GM18861 (cell line): Measurements from ENCODE around the gene EXOC6.
"Not testable (repeated sequence)": the region's sequence is repeated elsewhere in the genome, so short reads cannot be mapped to it uniquely, and the experiment has no call there.

Source experiments
- ATAC-seq: cut with Tn5 transposase; IDR thresholded peaks from one replicate; pipeline ENCODE4 v1.9.1; 2021; ENCODE audit not compliant: unreplicated experiment

Gene EXOC6

DNA sequence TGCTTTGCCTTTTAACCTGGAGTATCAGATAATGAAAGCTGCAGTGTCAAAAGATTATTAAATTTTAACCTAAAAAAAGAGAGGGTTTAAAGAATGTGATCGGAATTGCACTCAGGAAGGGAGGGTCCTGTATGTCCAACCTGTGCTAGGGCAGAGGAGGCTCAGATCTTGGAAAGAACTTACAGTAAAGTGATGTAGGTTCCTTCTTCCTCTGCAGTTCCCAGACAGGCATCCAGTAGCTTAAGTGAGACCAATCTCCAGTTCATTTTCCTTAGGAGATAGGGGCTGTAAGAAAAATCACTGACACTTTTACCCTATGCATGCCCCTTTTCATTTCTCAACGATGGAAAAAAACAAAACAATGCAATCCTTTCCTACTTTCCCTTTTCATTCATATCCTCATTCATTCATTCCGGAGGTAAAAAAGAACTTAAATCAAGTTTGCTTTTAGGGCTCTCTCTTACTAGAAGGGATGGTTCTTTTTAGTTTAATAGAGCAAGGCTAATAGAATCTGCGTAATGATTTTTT is 28.3 kb downstream of the EXOC6 start:
- ATAC-seq: no peak

GRCh38 chr10:92880233-92880861 is 32.0 kb downstream of the EXOC6 start:
- ATAC-seq: no peak

- no peak for ATAC-seq
Measured at GRCh38 chr10:92880917-92881316, 32.6 kb downstream of the EXOC6 start.

DNA sequence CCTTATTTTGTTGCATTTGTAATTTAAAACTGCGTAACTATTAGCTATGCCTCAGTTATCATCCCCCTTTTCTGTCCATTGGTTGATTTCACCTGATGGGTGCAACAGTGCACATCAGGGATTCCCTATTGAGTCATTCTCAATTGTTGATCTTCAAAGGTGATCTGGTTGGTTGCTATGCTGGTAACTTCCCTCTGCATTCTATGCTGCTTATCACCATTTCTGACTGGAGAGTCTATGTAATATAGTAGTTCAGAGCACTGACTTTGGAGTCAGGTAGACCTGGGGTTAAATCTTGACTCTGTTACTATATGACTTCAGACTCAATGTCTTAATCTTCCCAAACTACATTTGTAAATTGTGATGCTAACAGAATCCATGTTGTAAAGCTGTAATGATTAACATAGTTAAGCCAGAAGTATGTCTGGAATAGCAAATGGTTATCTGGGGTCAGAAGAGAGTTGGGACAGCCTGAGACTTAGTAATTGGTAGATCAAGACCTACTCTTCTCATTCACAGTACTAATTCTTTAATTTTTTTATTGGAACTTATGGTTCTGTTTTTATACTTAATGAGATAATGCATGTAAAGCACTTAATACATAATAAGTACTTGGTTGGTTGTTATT is 38.1 kb downstream of the EXOC6 start:
- ATAC-seq: no peak

GRCh38 chr10:92890471-92890870 is 42.2 kb downstream of the EXOC6 start:
- no peak for ATAC-seq

DNA sequence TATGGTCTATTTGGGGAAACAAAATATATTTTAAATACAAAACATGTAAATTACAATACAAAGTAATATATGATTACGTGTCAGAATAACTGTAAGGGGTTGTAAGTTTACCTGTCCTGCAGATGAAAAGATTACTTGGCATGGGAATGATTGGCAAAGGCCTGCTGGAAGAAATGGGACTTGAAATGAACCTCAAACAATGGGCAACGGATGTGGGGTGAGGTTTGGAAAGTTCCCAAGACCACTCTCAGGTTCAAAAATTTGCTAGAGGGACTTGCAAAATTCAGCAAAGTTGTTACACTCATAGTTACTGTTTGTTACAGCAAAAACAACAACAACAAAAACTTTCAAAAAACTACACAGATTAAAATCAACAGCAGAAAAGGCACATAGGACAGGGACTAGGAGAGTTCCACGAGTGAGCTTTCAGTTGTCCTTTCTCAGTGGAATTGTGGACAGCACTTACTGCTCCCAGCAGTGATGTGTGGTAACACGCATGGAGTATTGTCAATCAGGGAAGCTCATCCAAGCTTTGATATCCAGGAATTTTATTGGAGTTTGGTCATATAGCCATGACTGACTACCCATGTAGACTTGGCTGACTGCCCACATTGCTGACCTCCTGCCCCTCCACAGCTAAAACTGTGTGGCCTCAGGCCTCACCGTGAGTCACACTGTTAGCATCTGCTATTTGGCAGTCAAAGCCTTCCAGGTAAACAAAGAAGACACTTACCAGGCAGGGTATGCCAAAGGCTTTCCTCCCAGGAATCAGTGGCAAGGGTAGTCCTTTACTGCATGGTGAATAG is 43.8 kb downstream of the EXOC6 start:
- ATAC-seq: no peak

DNA sequence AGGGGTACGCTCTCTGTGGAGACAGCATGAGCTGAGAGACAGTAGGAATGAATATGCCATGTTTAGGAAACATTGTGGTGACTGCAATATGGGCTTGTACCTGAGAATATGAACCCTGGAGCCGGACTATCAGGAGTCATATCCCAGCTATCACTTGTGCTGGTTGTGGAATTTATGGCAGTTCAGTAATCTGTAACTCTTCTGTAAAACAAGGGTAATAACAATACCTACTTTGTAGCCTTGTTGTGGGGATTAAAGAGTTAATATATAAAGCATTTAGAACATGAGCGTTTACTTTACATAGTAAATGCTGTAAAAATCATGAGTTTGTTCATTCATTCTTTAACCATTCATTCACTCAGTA is 44.4 kb downstream of the EXOC6 start:
- no peak for ATAC-seq

DNA sequence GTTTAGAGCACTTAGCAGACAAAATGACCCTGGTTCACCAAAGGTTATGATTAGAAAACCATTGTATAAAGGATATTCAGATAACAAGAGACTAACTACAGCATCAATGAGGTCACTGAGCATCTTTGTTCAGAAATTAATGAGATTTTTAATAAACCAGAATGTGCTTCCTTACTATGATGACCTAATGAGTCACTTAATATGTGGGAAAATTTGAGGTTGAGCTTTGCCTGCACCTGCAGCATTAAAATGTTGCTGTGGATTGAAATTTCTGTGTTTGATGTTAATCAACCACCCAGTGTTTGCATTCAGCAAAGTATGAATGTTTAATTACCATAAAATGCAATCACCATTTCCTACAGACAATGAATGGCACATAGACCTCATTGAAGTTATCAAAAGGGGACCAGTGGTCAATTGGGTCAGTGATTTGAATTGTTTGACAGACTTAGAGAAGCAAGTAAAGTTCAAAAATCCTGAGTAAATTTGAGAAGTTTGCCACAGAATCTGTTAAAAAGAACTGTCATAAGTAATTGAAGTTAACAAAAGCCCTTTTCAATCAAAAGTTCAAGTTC is 45.8 kb downstream of the EXOC6 start:
- ATAC-seq: no peak

GRCh38 chr10:92897916-92898315 is 49.6 kb downstream of the EXOC6 start:
- ATAC-seq: no peak

DNA sequence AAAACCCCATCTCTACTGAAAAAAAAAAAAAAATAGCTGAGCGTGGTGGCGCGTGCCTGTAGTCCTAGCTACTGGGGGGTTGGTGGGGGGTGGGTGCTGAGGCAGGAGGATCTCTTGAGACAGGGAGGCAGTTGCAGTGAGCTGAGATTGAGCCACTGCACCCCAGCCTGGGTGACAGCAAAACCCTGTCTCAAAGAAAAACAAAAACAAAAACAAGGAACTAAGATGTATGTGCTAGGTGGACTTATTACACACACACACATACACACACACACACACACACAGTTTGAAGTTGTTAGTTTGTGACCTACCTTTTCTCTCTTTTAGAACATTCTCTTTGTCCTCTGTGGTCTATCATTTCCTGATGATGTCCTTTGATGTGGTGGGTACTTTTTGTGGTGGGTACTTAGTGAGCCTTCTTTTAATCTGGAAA is 53.5 kb downstream of the EXOC6 start:
- ATAC-seq: no peak

GRCh38 chr10:92903633-92904032 is 55.3 kb downstream of the EXOC6 start:
- ATAC-seq: no peak

GRCh38 chr10:92907280-92907679 is 59.0 kb downstream of the EXOC6 start:
- ATAC-seq: no peak

GRCh38 chr10:92912631-92913030 is 64.3 kb downstream of the EXOC6 start:
- not testable (repeated sequence) for ATAC-seq

- no peak for ATAC-seq
Measured at GRCh38 chr10:92913973-92914372, 65.7 kb downstream of the EXOC6 start.

GRCh38 chr10:92914478-92915325 is 66.4 kb downstream of the EXOC6 start:
- peak; percentile 49 for ATAC-seq

DNA sequence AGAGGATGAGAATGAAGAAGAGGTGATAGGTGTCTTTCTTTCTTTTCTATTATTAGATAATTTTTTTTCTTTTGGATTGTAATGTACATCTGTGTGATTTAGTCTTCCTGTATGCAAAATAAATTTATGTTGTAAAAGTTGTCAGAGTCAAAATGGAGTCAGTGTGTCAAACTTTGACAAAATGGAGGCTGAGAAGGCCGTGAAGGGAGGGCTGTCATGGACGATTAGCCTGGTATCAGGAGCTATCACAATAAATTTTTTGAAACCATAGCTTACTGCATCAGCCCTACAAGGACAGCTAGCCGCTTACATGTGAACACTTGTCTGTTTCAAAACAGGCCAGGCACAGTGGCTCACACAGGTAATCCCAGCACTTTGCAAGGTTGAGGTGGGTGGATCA is 67.6 kb downstream of the EXOC6 start:
- ATAC-seq: no peak

DNA sequence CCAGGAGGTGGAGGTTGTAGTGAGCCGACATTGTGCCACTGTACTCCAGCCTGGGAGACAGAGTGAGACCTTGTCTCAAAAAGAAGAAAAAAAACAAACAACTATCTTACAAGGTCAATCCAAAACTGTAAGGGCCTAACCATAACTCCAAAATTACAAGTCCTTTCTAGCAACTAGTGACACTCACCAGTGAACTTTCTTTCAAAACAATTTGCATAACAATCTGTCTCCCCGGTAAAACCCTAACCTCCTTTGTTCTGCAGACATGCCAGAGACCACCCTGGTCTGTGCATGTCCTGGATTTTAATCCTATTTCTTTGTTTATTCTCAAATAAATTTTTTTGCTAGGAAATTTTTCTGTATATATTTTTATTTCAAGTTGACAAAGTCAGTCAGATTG is 68.1 kb downstream of the EXOC6 start:
- ATAC-seq: no peak

DNA sequence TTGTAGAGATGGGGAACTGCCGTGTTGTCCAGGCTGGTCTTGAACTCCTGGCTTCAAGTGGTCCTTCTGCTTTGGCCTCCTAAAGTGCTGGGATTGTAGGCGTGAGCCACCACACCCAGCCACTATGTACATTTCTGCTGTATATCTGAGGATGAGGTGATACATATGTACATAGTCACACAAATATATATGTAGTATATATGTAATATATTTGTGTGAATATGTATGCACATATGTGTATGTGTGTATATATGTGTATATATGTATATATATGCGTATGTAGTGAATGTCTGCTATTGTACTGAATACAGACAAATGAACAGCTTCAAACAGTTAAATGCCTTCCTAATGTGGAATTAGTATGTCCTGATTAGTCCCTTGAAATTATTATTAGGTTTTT is 70.3 kb downstream of the EXOC6 start:
- no peak for ATAC-seq

DNA sequence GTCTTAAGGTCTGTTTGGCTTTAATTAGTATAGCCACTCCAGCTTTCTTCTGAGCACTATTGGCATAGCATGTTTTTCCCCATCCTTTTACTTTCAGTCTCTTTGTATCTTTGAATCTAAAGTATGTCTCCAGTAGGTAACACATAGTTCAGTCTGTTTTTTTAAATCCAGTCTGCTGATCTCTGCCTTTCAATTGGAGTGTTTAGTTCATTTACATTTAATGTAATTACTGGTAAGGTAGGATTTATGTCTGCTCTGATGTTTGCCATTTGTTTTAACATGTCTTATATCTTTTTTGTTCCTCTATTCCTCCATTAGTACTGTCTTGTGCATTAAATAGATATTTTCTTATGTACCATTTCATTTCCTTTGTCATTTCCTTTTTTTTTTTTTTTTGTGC is 72.5 kb downstream of the EXOC6 start:
- no peak for ATAC-seq

GRCh38 chr10:92923416-92923815 is 75.1 kb downstream of the EXOC6 start:
- ATAC-seq: no peak

- ATAC-seq: no peak
Measured at GRCh38 chr10:92929896-92930295, 81.6 kb downstream of the EXOC6 start.
